NT2/D1 (cell line): ENCODE measurements around the gene ZNF70.

Experiments
- DNase-seq: peaks from one replicate; pipeline ENCODE4 v3.0.0-alpha.2; 2011; ENCODE audit warnings: low read depth, low spot score
- H3K27me3 ChIP-seq: 2 replicates; pipeline ENCODE4 v1.6.0; 2011; ENCODE audit warnings: mild to moderate bottlenecking; ENCODE audit not compliant: insufficient read length, insufficient read depth
- H3K36me3 ChIP-seq: 2 replicates; pipeline ENCODE4 v1.6.1; 2011; ENCODE audit warnings: mild to moderate bottlenecking, low read length, mixed read lengths; ENCODE audit not compliant: insufficient read depth, insufficient read length
- H3K4me1 ChIP-seq: 2 replicates; pipeline ENCODE4 v1.5.1; 2011; ENCODE audit not compliant: insufficient read depth, insufficient read length
- H3K4me3 ChIP-seq: 2 replicates; pipeline ENCODE4 v1.5.1; 2011; ENCODE audit warnings: low read depth; ENCODE audit not compliant: insufficient read length
- H3K9ac ChIP-seq: 2 replicates; pipeline ENCODE4 v1.6.0; 2011; ENCODE audit warnings: low read depth; ENCODE audit not compliant: insufficient read length
- H3K9me3 ChIP-seq: 2 replicates; pipeline ENCODE4 v1.5.1; 2011; ENCODE audit warnings: mild to moderate bottlenecking, low read length; ENCODE audit not compliant: insufficient read depth
- SUZ12 ChIP-seq: IDR thresholded peaks from 2 replicates; pipeline ENCODE4 v1.6.1; 2011; ENCODE audit not compliant: insufficient read length, insufficient read depth; ENCODE audit errors: extremely low read depth
- YY1 ChIP-seq: IDR thresholded peaks from 2 replicates; pipeline ENCODE4 v1.6.1; 2011; ENCODE audit not compliant: insufficient read length, insufficient read depth
- ZNF274 ChIP-seq: IDR thresholded peaks from 2 replicates; pipeline ENCODE4 v1.6.1; 2011; ENCODE audit warnings: mild to moderate bottlenecking, low read depth, low read length

Gene ZNF70

GRCh38 chr22:23750714-23751440, at the start of gene ZNF70:
Gene ZNF70 (minus strand): TSS chr22:23751112. CDS start chr22:23745140, 5,972 bp downstream.
- Histone ChIP-seq H3K4me3 (peak within 1 kb of the TSS; percentile 94), H3K4me1 (peaks cover 7% of the 10 kb centered on the region), H3K36me3 (no peaks in the 10 kb centered on the region), H3K9me3 (no peaks in the 10 kb centered on the region), H3K27me3 (no peaks in the 10 kb centered on the region), H3K9ac (peak within 1 kb of the TSS; percentile 93)
- no peak for TF ChIP-seq YY1
- no peak for TF ChIP-seq SUZ12
- TF ChIP-seq ZNF274, result no peak
- DNase-seq, result no peak

DNA sequence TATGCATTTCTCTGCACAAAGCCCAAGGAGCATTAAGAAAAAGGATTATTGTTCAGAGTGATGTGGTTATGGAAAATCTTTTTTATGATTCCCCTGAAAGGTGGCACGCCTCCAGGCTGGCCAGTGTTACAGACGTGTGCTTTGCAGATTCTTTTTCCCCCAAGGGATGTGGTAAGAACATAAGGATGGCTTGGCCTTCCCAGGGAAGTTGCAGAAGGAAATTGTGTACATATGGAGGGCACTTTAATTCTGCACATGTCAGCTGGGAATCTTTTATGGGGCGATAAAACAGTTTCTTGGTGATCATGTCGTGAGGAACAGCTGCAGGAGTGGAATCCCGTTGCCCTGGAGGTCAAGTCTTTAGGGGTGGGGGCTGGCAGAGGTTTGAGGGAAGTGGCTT, 45.5 kb upstream of the ZNF70 start:
- H3K36me3 ChIP-seq, result peaks cover 75% of the 10 kb centered on the region
- H3K9me3 ChIP-seq, result no peaks in the 10 kb centered on the region
- TF ChIP-seq ZNF274, result no peak
- TF ChIP-seq SUZ12, result no peak
- TF ChIP-seq YY1, result no peak
- H3K4me1 ChIP-seq, result no peaks in the 10 kb centered on the region
- no peak overlapping the region for H3K4me3 ChIP-seq
- no peak overlapping the region for H3K9ac ChIP-seq
- no peaks in the 10 kb centered on the region for H3K27me3 ChIP-seq
- DNase-seq, result no peak

DNA sequence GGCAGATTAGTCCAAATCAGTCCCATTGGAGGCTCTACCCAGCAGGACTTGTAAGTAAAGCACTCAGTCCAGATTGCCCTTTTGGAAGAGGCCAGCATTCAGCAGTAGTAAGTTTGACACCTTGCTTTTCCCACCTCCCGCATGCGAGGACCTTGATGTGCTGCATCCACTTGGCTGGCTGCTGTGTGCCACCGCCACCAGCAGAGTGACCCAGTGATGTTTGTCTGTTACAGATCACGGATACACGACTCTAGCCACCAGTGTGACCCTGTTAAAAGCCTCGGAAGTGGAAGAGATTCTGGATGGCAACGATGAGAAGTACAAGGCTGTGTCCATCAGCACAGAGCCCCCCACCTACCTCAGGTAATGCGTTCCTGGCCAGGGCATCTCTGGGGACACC, 42.4 kb upstream of the ZNF70 start:
- H3K9me3 ChIP-seq, result no peaks in the 10 kb centered on the region
- TF ChIP-seq YY1, result no peak
- TF ChIP-seq SUZ12, result no peak
- H3K4me3 ChIP-seq, result no peak overlapping the region
- peaks cover 2% of the 10 kb centered on the region for H3K4me1 ChIP-seq
- no peaks in the 10 kb centered on the region for H3K27me3 ChIP-seq
- DNase-seq, result no peak
- no peak overlapping the region for H3K9ac ChIP-seq
- H3K36me3 ChIP-seq, result peaks cover 76% of the 10 kb centered on the region

GRCh38 chr22:23791738-23792645, 41.1 kb upstream of the ZNF70 start:
- TF ChIP-seq SUZ12 (no peak), ZNF274 (no peak), YY1 (no peak)
- no peaks in the 10 kb centered on the region for H3K9me3 ChIP-seq
- no peak overlapping the region for H3K4me3 ChIP-seq
- H3K9ac ChIP-seq, result no peak overlapping the region
- H3K27me3 ChIP-seq, result no peaks in the 10 kb centered on the region
- no peak for DNase-seq
- peaks cover 69% of the 10 kb centered on the region for H3K36me3 ChIP-seq
- H3K4me1 ChIP-seq, result peaks cover 2% of the 10 kb centered on the region

- H3K9me3 ChIP-seq, result no peaks in the 10 kb centered on the region
- peaks cover 2% of the 10 kb centered on the region for H3K4me1 ChIP-seq
- peaks cover 62% of the 10 kb centered on the region for H3K36me3 ChIP-seq
- H3K4me3 ChIP-seq, result no peak overlapping the region
- H3K9ac ChIP-seq, result no peak overlapping the region
- no peaks in the 10 kb centered on the region for H3K27me3 ChIP-seq
- DNase-seq, result no peak
- no peak for TF ChIP-seq SUZ12
- no peak for TF ChIP-seq YY1
- TF ChIP-seq ZNF274, result no peak
Observed at GRCh38 chr22:23790819-23791737, 40.2 kb upstream of the ZNF70 start.

DNA sequence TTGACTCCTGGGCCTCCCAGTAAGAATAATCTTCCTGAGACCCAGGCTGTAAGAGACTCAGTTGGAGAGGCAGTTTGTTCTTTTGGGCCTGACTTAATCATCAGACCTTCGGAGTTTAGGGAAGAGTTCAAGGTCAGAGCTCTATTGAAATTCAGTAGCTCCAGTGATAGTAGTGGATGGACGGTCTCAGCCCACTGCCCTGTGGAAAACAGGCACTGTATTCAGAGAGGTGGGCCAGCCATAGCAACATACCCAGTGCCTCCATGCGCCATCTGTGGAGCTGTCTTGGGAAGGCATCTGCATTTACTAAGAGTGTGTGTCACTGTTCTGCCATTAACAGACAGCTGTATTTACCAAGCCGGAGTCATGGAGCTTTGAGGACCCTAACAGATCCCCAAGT, 38.7 kb upstream of the ZNF70 start:
- no peak overlapping the region for H3K4me3 ChIP-seq
- peaks cover 2% of the 10 kb centered on the region for H3K4me1 ChIP-seq
- DNase-seq, result no peak
- TF ChIP-seq YY1, result no peak
- TF ChIP-seq SUZ12, result no peak
- TF ChIP-seq ZNF274, result no peak
- peaks cover 54% of the 10 kb centered on the region for H3K36me3 ChIP-seq
- H3K9me3 ChIP-seq, result no peaks in the 10 kb centered on the region
- H3K27me3 ChIP-seq, result no peaks in the 10 kb centered on the region
- H3K9ac ChIP-seq, result no peak overlapping the region
